Fibroblast of lung (primary cell): ENCODE results near the gene AIM2. TPM values are rescaled to one million over a fixed set of nuclear protein-coding genes. Genes with fewer than 3 reads are reported as not detected.

Source experiments
- DNase-seq, 2 donors: peaks; one replicate each; pipeline versions ENCODE4 v3.0.0 to v3.0.0-alpha.2; 2010; ENCODE audit warnings: low read depth in 2 of 2
- H2AFZ ChIP-seq: 2 replicates; pipeline ENCODE4 v1.5.1; 2012; ENCODE audit warnings: low read length, control low read depth, inconsistent platforms
- H3K27ac ChIP-seq: 2 replicates; pipeline ENCODE4 v1.5.1; 2011; ENCODE audit warnings: low read length, control low read depth; ENCODE audit not compliant: insufficient read depth
- H3K27me3 ChIP-seq: 2 replicates; pipeline ENCODE4 v1.5.1; 2011; ENCODE audit warnings: mild to moderate bottlenecking, low read length; ENCODE audit not compliant: control insufficient read depth, insufficient read depth
- H3K36me3 ChIP-seq: 2 replicates; pipeline ENCODE4 v1.5.1; 2011; ENCODE audit warnings: low read length; ENCODE audit not compliant: control insufficient read depth, insufficient read depth
- H3K4me1 ChIP-seq: 2 replicates; pipeline ENCODE4 v1.5.1; 2011; ENCODE audit warnings: low read length; ENCODE audit not compliant: control insufficient read depth, insufficient read depth; ENCODE audit errors: extremely low read depth
- H3K4me2 ChIP-seq: 2 replicates; pipeline ENCODE4 v1.5.1; 2011; ENCODE audit warnings: low read length, control low read depth; ENCODE audit not compliant: insufficient read depth; ENCODE audit errors: extremely low read depth
- H3K4me3 ChIP-seq, 4 experiments: fragments of 200-600 bp in 1 of 4; sonication (generic) in 1 of 4; replicated peaks in 1 of 4; 2 replicates each; pipeline ENCODE4 v1.5.1; 2011 to 2016; ENCODE audit warnings: low read length in 4 of 4, low read depth in 3 of 4, mild to moderate bottlenecking in 3 of 4, control low read depth in 2 of 4, inconsistent platforms in 1 of 4, mixed read lengths in 1 of 4; ENCODE audit not compliant: insufficient read depth in 1 of 4; ENCODE audit errors: control extremely low read depth in 1 of 4
- H3K79me2 ChIP-seq: 2 replicates; pipeline ENCODE4 v1.5.1; 2012; ENCODE audit warnings: mild to moderate bottlenecking, low read length, inconsistent platforms; ENCODE audit not compliant: control insufficient read depth, insufficient read depth
- H3K9ac ChIP-seq: 2 replicates; pipeline ENCODE4 v1.5.1; 2011; ENCODE audit warnings: mild to moderate bottlenecking, low read length, control low read depth; ENCODE audit not compliant: insufficient read depth
- H3K9me3 ChIP-seq: 2 replicates; pipeline ENCODE4 v1.5.1; 2012; ENCODE audit warnings: low read depth, low read length; ENCODE audit not compliant: control insufficient read depth, insufficient read depth
- H4K20me1 ChIP-seq: 2 replicates; pipeline ENCODE4 v1.5.1; 2011; ENCODE audit warnings: low read length; ENCODE audit not compliant: control insufficient read depth, insufficient read depth; ENCODE audit errors: extremely low read depth
- EZH2 ChIP-seq: IDR thresholded peaks from 2 replicates; pipeline ENCODE4 v1.5.1; 2012; ENCODE audit warnings: low read length, control low read depth, mild to moderate bottlenecking; ENCODE audit errors: missing control alignments
- polyA plus RNA-seq, 2 donors: library from polyadenylated mRNA; depleted of rRNA in 1 of 2; stranded (reverse) in 1 of 2; unstranded in 1 of 2; fragments of >200 nt; gene quantifications; 2 replicates each; pipeline ENCODE4 v1.2.1, GENCODE V29; 2011 to 2012; ENCODE audit warnings: missing spikeins in 1 of 2
- total RNA-seq: library from RNA; depleted of rRNA; stranded (reverse); fragments of >200 nt; gene quantifications from 2 replicates; pipeline ENCODE4 v1.2.1, GENCODE V29; 2014
- TF ChIP-seq, protein P1 (sequence below), 2 donors: IDR thresholded peaks in 1 of 2; conservative IDR thresholded peaks in 1 of 2; 1 replicate in 1 of 2; 2 replicates in 1 of 2; pipeline ENCODE4 v1.5.1; 2011 to 2012; ENCODE audit warnings: low read length in 2 of 2, control low read depth in 1 of 2, inconsistent platforms in 1 of 2, low read depth in 1 of 2, mild to moderate bottlenecking in 1 of 2

AIM2 gene
- total and polyA plus RNA-seq, 2 donors (not counting 1 experiment from before 2014, with no cell fraction given): not detected

GRCh38 chr1:159100589-159100988 lies 24.0 kb upstream of the AIM2 start:
- Histone ChIP-seq H3K4me2 (no peak overlapping the region), H3K79me2 (no peaks in the 10 kb centered on the region), H3K9ac (no peak overlapping the region), H3K4me1 (no peaks in the 10 kb centered on the region), H4K20me1 (no peaks in the 10 kb centered on the region), H3K27me3 (peaks cover 5% of the 10 kb centered on the region), H2AFZ (no peak overlapping the region), H3K9me3 (no peaks in the 10 kb centered on the region), H3K4me3 (no peak overlapping the region), H3K36me3 (no peaks in the 10 kb centered on the region), H3K27ac (no peak overlapping the region)
- no peak for DNase-seq
- TF ChIP-seq, protein P1, sequence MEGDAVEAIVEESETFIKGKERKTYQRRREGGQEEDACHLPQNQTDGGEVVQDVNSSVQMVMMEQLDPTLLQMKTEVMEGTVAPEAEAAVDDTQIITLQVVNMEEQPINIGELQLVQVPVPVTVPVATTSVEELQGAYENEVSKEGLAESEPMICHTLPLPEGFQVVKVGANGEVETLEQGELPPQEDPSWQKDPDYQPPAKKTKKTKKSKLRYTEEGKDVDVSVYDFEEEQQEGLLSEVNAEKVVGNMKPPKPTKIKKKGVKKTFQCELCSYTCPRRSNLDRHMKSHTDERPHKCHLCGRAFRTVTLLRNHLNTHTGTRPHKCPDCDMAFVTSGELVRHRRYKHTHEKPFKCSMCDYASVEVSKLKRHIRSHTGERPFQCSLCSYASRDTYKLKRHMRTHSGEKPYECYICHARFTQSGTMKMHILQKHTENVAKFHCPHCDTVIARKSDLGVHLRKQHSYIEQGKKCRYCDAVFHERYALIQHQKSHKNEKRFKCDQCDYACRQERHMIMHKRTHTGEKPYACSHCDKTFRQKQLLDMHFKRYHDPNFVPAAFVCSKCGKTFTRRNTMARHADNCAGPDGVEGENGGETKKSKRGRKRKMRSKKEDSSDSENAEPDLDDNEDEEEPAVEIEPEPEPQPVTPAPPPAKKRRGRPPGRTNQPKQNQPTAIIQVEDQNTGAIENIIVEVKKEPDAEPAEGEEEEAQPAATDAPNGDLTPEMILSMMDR (conservative IDR thresholded peaks at IDR 0.05 in 1 of 2, IDR thresholded peaks at IDR 0.05 in 1 of 2; ENCODE audit: low read depth in 1 of 2, low read length in 2 of 2): no peak
- no peak for TF ChIP-seq EZH2

DNA sequence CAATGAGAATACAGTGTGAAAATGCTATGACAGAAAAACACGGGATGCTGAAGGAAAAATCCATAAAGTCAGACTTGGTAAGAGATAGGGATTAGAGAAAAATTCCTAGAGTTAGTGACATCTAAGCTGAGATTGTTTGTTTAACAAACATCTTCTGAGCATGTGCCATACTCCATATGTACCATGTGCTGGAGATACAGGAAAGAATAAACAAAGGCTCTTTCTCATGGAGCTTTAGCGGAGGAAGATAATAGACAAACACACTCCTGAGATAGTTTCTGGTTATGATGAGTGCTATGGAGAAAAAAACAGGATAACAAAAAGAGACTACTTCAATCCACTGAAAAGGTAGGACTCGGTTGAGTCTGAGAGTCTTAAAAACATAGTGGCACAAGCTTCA lies 22.0 kb upstream of the AIM2 start:
- H4K20me1 ChIP-seq: no peaks in the 10 kb centered on the region
- no peak overlapping the region for H3K4me2 ChIP-seq
- H2AFZ ChIP-seq: no peak overlapping the region
- no peak overlapping the region for H3K4me3 ChIP-seq
- H3K27ac ChIP-seq: no peak overlapping the region
- TF ChIP-seq EZH2: no peak
- TF ChIP-seq, protein P1 (conservative IDR thresholded peaks at IDR 0.05 in 1 of 2, IDR thresholded peaks at IDR 0.05 in 1 of 2; ENCODE audit: low read depth in 1 of 2, low read length in 2 of 2): no peak
- H3K4me1 ChIP-seq: no peaks in the 10 kb centered on the region
- no peaks in the 10 kb centered on the region for H3K9me3 ChIP-seq
- no peak for DNase-seq
- H3K9ac ChIP-seq: no peak overlapping the region
- no peaks in the 10 kb centered on the region for H3K79me2 ChIP-seq
- H3K36me3 ChIP-seq: no peaks in the 10 kb centered on the region
- peaks cover 5% of the 10 kb centered on the region for H3K27me3 ChIP-seq

DNA sequence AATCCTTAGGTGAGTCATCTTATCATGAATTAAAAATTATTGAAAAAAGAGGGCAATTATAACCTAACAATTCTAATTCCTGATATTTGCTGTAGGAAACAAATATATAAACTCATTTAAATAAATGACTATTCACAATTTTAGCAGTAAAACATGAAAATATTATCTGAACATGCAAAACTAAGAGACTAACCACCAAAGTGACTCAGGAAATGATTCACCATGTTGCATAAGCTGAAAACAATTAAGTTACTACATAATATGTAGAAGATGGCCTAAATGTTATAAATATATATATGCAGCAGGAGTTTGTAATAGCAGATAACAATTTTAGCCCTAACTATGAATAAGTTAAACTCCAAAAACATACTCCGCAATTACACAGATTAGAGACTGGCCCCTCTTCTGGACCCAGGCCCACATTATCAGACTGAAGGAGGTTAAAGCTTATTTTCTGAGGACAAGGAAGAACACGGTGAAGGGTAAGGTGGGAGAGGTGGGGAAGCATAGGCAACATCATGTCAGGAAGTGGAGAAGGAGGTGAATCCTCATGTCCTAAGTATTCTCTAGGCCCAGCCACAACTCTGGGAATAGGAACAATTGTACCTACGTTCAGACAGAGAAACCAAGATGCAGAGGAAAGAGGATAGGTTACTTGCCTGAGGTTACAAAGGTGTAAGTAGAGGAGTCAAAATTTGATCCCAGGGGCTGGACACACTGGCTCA lies 15.6 kb upstream of the AIM2 start:
- Histone ChIP-seq H3K36me3 (no peaks in the 10 kb centered on the region), H3K9ac (no peak overlapping the region), H4K20me1 (no peaks in the 10 kb centered on the region), H3K9me3 (no peaks in the 10 kb centered on the region), H3K4me1 (peaks cover 16% of the 10 kb centered on the region), H3K4me3 (no peak overlapping the region), H2AFZ (peak overlapping the region; percentile 43), H3K27me3 (no peaks in the 10 kb centered on the region), H3K4me2 (peak overlapping the region; percentile 48), H3K27ac (peak overlapping the region; percentile 56), H3K79me2 (no peaks in the 10 kb centered on the region)
- TF ChIP-seq, protein P1 (conservative IDR thresholded peaks at IDR 0.05 in 1 of 2, IDR thresholded peaks at IDR 0.05 in 1 of 2; ENCODE audit: low read depth in 1 of 2, low read length in 2 of 2): no peak
- TF ChIP-seq EZH2: no peak
- DNase-seq: peak; percentile 82 to 85
